GM12872 (cell line): ENCODE data around the gene FOXA3.

ENCODE experiments used
- CTCF ChIP-seq: IDR thresholded peaks from 3 replicates; pipeline ENCODE4 v1.5.1; 2011; ENCODE audit warnings: low read depth, mild to moderate bottlenecking, low read length, moderate library complexity; ENCODE audit not compliant: insufficient read depth

FOXA3 gene

DNA sequence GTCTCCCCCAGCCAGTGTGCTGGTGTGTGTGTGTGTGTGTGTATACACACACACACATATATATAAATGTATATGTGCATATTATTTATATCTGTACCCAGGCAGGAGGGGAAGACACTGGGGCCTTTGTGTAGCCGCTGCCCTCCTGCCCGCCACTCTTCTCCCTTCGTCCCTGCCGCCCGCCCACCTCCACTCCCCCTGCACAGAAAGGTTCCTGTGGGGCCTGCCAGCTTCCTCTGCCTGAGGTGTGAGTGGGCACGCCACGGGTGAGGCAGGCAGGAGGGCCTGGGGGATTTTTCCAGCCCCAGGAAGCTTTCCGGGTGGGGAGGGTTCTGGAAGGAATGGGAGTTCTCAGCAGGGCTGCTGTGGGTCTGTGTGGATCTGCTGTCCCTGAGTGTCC is 14.9 kb downstream of the FOXA3 start:
- TF ChIP-seq CTCF, result no peak

- no peak for TF ChIP-seq CTCF
Observed at GRCh38 chr19:45879971-45880370, 15.8 kb downstream of the FOXA3 start.

GRCh38 chr19:45881082-45881908 is 17.2 kb downstream of the FOXA3 start:
- TF ChIP-seq CTCF, result no peak

GRCh38 chr19:45881909-45882528 is 17.9 kb downstream of the FOXA3 start:
- TF ChIP-seq CTCF, result no peak

GRCh38 chr19:45882652-45883585 is 18.8 kb downstream of the FOXA3 start:
- TF ChIP-seq CTCF, result peak; percentile 99

DNA sequence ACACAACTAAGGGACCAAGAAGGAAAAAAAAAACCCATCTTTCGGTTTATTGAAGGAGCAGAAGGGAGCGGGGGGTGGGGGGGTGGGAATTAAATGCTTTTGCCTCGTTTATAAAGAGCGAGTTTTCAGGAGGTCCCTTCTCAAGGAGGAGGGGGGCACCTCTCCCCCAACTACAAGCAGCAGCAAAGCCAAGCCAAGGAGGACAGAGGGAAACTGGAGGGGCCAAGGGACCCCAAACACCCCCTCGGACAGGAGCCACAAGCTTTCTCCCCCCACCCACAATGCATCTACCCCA is 19.4 kb downstream of the FOXA3 start:
- TF ChIP-seq CTCF, result no peak

- no peak for TF ChIP-seq CTCF
Observed at GRCh38 chr19:45883881-45884681, 20.0 kb downstream of the FOXA3 start.
